Upper lobe of left lung (tissue), 6 donors: ENCODE measurements around the gene EMD. TPM values are rescaled to one million over a fixed set of nuclear protein-coding genes. Genes with fewer than 3 reads are reported as not detected.

Source experiments
- ATAC-seq, 2 donors: fragments of 200-7000 bp; cut with Tn5 transposase; one replicate each; pipeline ENCODE4 v1.9.1; 2022; ENCODE audit warnings: mild to moderate bottlenecking in 2 of 2, moderate library complexity in 2 of 2; ENCODE audit not compliant: low FRiP score in 2 of 2
- DNase-seq, 2 donors: peaks; one replicate each; pipeline ENCODE4 v3.0.0-alpha.2; 2019 to 2020
- H3K27ac ChIP-seq, 4 donors: fragments of 200-600 bp; sonication (generic); one replicate each; pipeline ENCODE4 v1.5.1; 2016 to 2019
- H3K27me3 ChIP-seq, 4 donors: fragments of 200-600 bp; sonication (generic); one replicate each; pipeline ENCODE4 v1.5.1; 2017 to 2019
- H3K36me3 ChIP-seq, 4 donors: fragments of 200-600 bp; sonication (generic); one replicate each; pipeline ENCODE4 v1.5.1; 2016 to 2019
- H3K4me1 ChIP-seq, 4 donors: fragments of 200-600 bp; sonication (generic); one replicate each; pipeline ENCODE4 v1.5.1; 2018 to 2019
- H3K4me3 ChIP-seq, 4 donors: fragments of 200-600 bp; sonication (generic); one replicate each; pipeline ENCODE4 v1.5.1; 2017 to 2019; ENCODE audit warnings: mild to moderate bottlenecking in 2 of 4, moderate library complexity in 1 of 4
- H3K9me3 ChIP-seq, 4 donors: fragments of 200-600 bp; sonication (generic); one replicate each; pipeline ENCODE4 v1.5.1; 2018 to 2019
- EP300 ChIP-seq, 4 donors: sonication (generic); formaldehyde crosslinking; IDR thresholded peaks; one replicate each; pipeline ENCODE4 v1.5.1; 2017; ENCODE audit warnings: antibody characterized with exemption in 4 of 4, control low read depth in 2 of 4
- POLR2A ChIP-seq, 4 donors: fragments of 450-650 bp; IDR thresholded peaks; one replicate each; pipeline ENCODE4 v1.5.1; 2016 to 2017; ENCODE audit warnings: antibody characterized with exemption in 4 of 4, mild to moderate bottlenecking in 2 of 4
- POLR2AphosphoS5 ChIP-seq, 2 donors: sonication (generic); formaldehyde crosslinking; IDR thresholded peaks; one replicate each; pipeline ENCODE4 v1.5.1; 2017; ENCODE audit warnings: antibody characterized with exemption in 2 of 2
- WGBS, 2 donors: methylation state at CpG; one replicate each; pipeline ENCODE4 v1.1.5; 2017 to 2018; 5-methylcytosine and 5-hydroxymethylcytosine counted together
- total RNA-seq, 6 donors: library from RNA; depleted of rRNA in 4 of 6; stranded (reverse); fragments of >200 nt in 4 of 6; gene quantifications; one replicate each; pipeline versions ENCODE4 v1.1.0 to v1.2.1, GENCODE V29; 2016 to 2021
- TF ChIP-seq, protein P1 (sequence below), 6 experiments: fragments of 450-650 bp in 4 of 6; fragments of 200-600 bp in 2 of 6; sonication (generic) in 2 of 6; IDR thresholded peaks; one replicate each; pipeline ENCODE4 v1.5.1; 2016 to 2019; ENCODE audit warnings: antibody characterized with exemption in 6 of 6
- donor health status: DM: no; HTN: no; CAD: no; lungs with moderate emphysema.
- donor health status: DM: no; HTN: yes; CAD: no; lungs with severe emphysema.

The EMD gene
- total RNA-seq, 6 donors from 2014 or later: 42.3 to 60.8 (median 53.6) TPM

DNA sequence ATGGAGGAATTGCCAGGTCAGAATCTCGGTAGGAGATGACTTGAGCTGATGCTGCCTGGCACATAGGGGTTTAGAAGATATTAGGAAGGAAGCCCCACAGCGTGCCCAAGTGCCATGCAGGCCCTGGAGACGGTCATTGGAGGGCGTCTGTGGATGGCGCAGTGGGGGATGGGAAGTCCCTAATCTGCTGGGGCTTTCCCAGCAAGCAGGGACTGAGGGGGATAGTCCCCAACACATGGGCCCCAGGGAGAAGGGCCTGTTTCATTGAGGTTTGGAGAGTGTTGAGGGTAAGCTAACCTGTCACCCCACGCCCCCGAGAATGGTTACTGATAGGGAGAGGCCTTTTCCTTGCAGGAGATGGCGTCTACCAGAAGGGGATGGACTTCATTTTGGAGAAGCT is 40.1 kb downstream of the EMD start:
- DNase-seq (no peak), ATAC-seq (no peak)
- TF ChIP-seq POLR2AphosphoS5 (IDR thresholded peaks at IDR 0.05): no peak
- TF ChIP-seq EP300 (IDR thresholded peaks at IDR 0.05): no peak
- TF ChIP-seq POLR2A (IDR thresholded peaks at IDR 0.05): no peak
- TF ChIP-seq, protein P1, sequence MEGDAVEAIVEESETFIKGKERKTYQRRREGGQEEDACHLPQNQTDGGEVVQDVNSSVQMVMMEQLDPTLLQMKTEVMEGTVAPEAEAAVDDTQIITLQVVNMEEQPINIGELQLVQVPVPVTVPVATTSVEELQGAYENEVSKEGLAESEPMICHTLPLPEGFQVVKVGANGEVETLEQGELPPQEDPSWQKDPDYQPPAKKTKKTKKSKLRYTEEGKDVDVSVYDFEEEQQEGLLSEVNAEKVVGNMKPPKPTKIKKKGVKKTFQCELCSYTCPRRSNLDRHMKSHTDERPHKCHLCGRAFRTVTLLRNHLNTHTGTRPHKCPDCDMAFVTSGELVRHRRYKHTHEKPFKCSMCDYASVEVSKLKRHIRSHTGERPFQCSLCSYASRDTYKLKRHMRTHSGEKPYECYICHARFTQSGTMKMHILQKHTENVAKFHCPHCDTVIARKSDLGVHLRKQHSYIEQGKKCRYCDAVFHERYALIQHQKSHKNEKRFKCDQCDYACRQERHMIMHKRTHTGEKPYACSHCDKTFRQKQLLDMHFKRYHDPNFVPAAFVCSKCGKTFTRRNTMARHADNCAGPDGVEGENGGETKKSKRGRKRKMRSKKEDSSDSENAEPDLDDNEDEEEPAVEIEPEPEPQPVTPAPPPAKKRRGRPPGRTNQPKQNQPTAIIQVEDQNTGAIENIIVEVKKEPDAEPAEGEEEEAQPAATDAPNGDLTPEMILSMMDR (IDR thresholded peaks at IDR 0.05): no peak
- Histone ChIP-seq H3K9me3 (no peaks in the 10 kb centered on the region), H3K27ac (peak overlapping the region in 2 of 4 donors; percentile 54 to 60), H3K27me3 (no peaks in the 10 kb centered on the region), H3K4me1 (no peaks in the 10 kb centered on the region), H3K4me3 (no peak overlapping the region), H3K36me3 (peaks cover 0 to 9% (median 0%) of the 10 kb centered on the region in 4 donors)
- 89% methylated on average over 3 to 8 of the region's 8 CpGs for WGBS, 2 donors

DNA sequence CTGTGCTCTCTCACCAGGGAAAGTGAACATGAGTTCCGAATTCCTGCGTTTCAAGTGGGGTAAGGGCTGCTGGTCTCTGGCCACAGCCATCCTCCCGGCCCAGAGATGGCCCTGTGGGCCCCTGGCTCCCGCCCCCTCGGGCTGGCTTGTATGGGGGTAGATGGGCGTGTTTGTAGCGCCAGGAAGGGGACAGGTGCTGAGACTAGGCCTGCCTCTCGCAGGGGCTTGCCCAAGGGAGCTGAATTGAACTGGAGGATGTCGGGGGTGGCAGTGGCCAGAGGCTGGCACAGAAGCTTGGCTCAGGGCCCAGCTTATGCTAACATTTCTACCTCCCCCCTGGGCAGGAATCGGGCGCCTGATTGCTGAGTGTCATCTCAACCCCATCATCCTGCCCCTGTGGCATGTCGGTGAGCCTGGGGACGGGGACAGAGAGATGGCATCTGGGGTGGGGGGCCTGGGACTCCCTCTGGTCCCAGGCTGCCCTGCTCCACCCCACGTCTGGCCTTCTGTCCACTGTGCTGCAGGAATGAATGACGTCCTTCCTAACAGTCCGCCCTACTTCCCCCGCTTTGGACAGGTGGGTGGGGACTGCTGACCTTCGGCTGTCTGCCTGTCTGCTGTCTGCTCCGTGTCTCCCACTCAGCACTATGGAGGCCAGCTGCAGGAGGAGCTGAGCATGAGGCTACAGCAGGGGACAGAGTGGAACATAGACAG is 40.8 kb downstream of the EMD start:
- no peaks in the 10 kb centered on the region for H3K9me3 ChIP-seq
- H3K4me3 ChIP-seq: no peak overlapping the region
- peak in 1 of 2 donors; percentile 31 for ATAC-seq
- peak overlapping the region in 2 of 4 donors; percentile 54 to 60 for H3K27ac ChIP-seq
- H3K27me3 ChIP-seq: no peaks in the 10 kb centered on the region
- no peak for TF ChIP-seq EP300 (IDR thresholded peaks at IDR 0.05)
- TF ChIP-seq, protein P1 (IDR thresholded peaks at IDR 0.05): no peak
- no peak for TF ChIP-seq POLR2AphosphoS5 (IDR thresholded peaks at IDR 0.05)
- no peak for TF ChIP-seq POLR2A (IDR thresholded peaks at IDR 0.05)
- no peaks in the 10 kb centered on the region for H3K4me1 ChIP-seq
- H3K36me3 ChIP-seq: peaks cover 0 to 9% (median 0%) of the 10 kb centered on the region in 4 donors
- 74 to 80% methylated on average over 2 to 19 of the region's 19 CpGs for WGBS, 2 donors
- DNase-seq: no peak

DNA sequence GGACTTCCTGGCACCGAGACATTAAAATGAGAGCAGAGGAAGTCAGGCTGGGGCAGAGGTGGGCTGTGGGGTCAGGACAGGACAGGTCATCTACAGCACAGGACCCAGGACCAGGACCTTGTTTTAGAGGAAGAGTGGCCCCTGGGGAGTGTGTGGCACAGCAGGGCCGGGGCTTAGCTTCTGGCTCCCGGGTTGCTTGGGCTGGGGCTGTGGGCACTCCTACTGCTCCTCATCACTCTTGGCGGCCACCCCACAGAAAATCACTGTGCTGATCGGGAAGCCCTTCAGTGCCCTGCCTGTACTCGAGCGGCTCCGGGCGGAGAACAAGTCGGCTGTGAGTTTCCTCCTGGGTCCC is 41.3 kb downstream of the EMD start:
- 71 to 92% methylated on average over 1 to 10 of the region's 10 CpGs for WGBS, 2 donors
- ATAC-seq (peak in 1 of 2 donors; percentile 24), DNase-seq (no peak)

DNA sequence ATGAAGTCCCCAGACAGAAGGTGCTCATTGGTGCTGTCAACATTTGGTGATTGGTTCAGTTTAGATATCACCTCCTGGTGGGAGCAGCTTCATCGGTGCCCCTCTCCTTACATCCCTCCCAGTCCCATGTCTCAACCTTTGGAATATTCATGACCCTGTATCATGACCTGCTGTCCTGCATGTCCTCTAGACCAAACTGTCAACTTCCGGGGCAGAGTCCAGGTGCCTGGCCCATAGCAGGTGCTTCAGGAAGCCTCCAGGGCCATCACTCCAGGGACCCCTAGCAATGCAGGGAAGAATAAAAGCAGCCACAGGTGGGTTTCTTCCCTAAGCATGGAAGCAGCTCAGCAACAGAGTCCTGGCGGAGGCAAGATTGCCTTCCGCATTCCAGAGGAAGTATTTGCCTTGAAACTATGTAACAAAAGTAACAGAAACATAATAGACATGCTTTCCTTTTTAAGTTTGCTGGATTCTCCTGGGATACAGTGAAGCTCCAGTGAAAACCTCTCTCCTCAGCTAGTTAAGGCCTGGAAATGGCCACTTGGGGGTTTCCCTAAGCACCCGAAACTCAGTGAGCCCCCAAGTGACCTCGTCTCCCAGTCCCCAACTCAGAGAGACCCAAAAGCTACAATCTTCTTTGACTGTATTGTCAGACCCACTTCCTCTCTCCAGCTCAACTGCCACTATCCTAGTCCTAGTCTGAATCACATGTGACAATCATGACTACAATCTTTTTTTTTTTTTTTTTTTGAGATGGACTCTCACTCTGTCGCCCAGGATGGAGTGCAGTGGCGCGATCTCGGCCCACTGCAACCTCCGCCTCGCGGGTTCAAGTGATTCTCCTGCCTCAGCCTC is 48.0 kb downstream of the EMD start:
- no peak for DNase-seq
- no peak for ATAC-seq
- WGBS, 2 donors: 80% methylated on average over 5 to 13 of the region's 13 CpGs
- Histone ChIP-seq H3K4me1 (peaks cover 8 to 21% (median 11%) of the 10 kb centered on the region in 4 donors), H3K4me3 (peak overlapping the region in 3 of 4 donors; percentile 75 to 92 (median 76)), H3K27ac (peak overlapping the region in 2 of 4 donors; percentile 88 to 96), H3K9me3 (peaks cover 0 to 15% (median 0%) of the 10 kb centered on the region in 4 donors), H3K27me3 (no peaks in the 10 kb centered on the region), H3K36me3 (peaks cover 0 to 6% (median 2%) of the 10 kb centered on the region in 4 donors)
- TF ChIP-seq, protein P1 (IDR thresholded peaks at IDR 0.05): no peak
- TF ChIP-seq EP300 (IDR thresholded peaks at IDR 0.05): no peak
- TF ChIP-seq POLR2A (IDR thresholded peaks at IDR 0.05): no peak
- no peak for TF ChIP-seq POLR2AphosphoS5 (IDR thresholded peaks at IDR 0.05)

More for the DNA sequence above, 41.3 kb downstream of the EMD start:
- no peak for TF ChIP-seq POLR2AphosphoS5 (IDR thresholded peaks at IDR 0.05)
- TF ChIP-seq, protein P1 (IDR thresholded peaks at IDR 0.05): no peak
- no peak for TF ChIP-seq POLR2A (IDR thresholded peaks at IDR 0.05)
- TF ChIP-seq EP300 (IDR thresholded peaks at IDR 0.05): no peak
- no peak overlapping the region for H3K4me3 ChIP-seq
- peaks cover 0 to 9% (median 0%) of the 10 kb centered on the region in 4 donors for H3K36me3 ChIP-seq
- H3K9me3 ChIP-seq: no peaks in the 10 kb centered on the region
- H3K4me1 ChIP-seq: no peaks in the 10 kb centered on the region
- H3K27ac ChIP-seq: peak overlapping the region in 1 of 4 donors; percentile 33
- H3K27me3 ChIP-seq: no peaks in the 10 kb centered on the region
